Endothelial cell of umbilical vein (primary cell): ENCODE data around the gene LDLRAD4. TPM values are rescaled to one million over a fixed set of nuclear protein-coding genes. Genes with fewer than 3 reads are reported as not detected.

ENCODE experiments used
- BruUV-seq: library from RNA; stranded (reverse); fragments of 400-500 nt; replicated peaks from 2 replicates; lab custom pipeline; 2021; lab: Mats Ljungman, UMichigan
- CTCF ChIA-PET: fragments of 300-600, 350-600 bp; sonication (Branson Sonifier 250); formaldehyde crosslinking; loops from one replicate; lab custom pipeline; 2021; ENCODE audit warnings: antibody characterized with exemption, inconsistent platforms; lab: Charles Lee
- POLR2A ChIA-PET: fragments of 300-600, 350-600 bp; sonication (Branson Sonifier 250); formaldehyde crosslinking; loops from one replicate; lab custom pipeline; 2021; ENCODE audit warnings: antibody characterized with exemption, inconsistent platforms; lab: Charles Lee
- DNase-seq: peaks from one replicate; pipeline ENCODE4 v3.0.0-alpha.2; 2011; ENCODE audit warnings: low read depth, low spot score
- FAIRE-seq: peaks from 2 replicates; lab custom pipeline; 2011; peaks lifted over from hg19 to GRCh38; lab: Jason Lieb, UNC
- H2AFZ ChIP-seq: 2 replicates; pipeline ENCODE4 v1.6.0; 2012; ENCODE audit warnings: low read depth, low read length, control low read depth, inconsistent platforms
- H3K27ac ChIP-seq: 2 replicates; pipeline ENCODE4 v1.5.1; 2011; ENCODE audit warnings: low read depth, mild to moderate bottlenecking, control low read depth, low read length, moderate library complexity; ENCODE audit not compliant: insufficient read depth
- H3K27me3 ChIP-seq, 2 experiments: 2 replicates each; pipeline versions ENCODE4 v1.6.0 to v1.6.1; 2011; ENCODE audit warnings: low read length in 2 of 2, mixed read lengths in 1 of 2; ENCODE audit not compliant: control insufficient read depth in 2 of 2, insufficient read depth in 2 of 2
- H3K36me3 ChIP-seq, 2 experiments: 2 replicates in 1 of 2; 3 replicates in 1 of 2; pipeline ENCODE4 v1.5.1; 2011; ENCODE audit warnings: low read length in 2 of 2, mild to moderate bottlenecking in 1 of 2, moderate library complexity in 1 of 2; ENCODE audit not compliant: control insufficient read depth in 2 of 2, insufficient read depth in 2 of 2; ENCODE audit errors: extremely low read depth in 1 of 2
- H3K4me1 ChIP-seq: 3 replicates; pipeline ENCODE4 v1.5.1; 2011; ENCODE audit warnings: mild to moderate bottlenecking, low read length; ENCODE audit not compliant: control insufficient read depth, insufficient read depth; ENCODE audit errors: extremely low read depth
- H3K4me2 ChIP-seq: 2 replicates; pipeline ENCODE4 v1.6.1; 2011; ENCODE audit warnings: low read length, control low read depth, mixed read lengths; ENCODE audit not compliant: insufficient read depth
- H3K4me3 ChIP-seq, 3 experiments: fragments of 200-600 bp in 1 of 3; sonication (generic), shearing (Covaris generic) in 1 of 3; replicated peaks in 1 of 3; 2 replicates each; pipeline ENCODE4 v1.5.1; 2011 to 2016; ENCODE audit warnings: control low read depth in 3 of 3, low read length in 3 of 3, mild to moderate bottlenecking in 2 of 3, inconsistent platforms in 1 of 3, low read depth in 1 of 3, moderate library complexity in 1 of 3; ENCODE audit not compliant: insufficient read depth in 1 of 3
- H3K79me2 ChIP-seq: 2 replicates; pipeline ENCODE4 v1.6.0; 2012; ENCODE audit warnings: low read length, inconsistent platforms; ENCODE audit not compliant: control insufficient read depth, insufficient read depth
- H3K9ac ChIP-seq: replicated peaks from 2 replicates; pipeline ENCODE3; 2011; ENCODE audit warnings: low read length, control low read depth; ENCODE audit not compliant: insufficient read depth; ENCODE audit errors: extremely low read depth
- H3K9me1 ChIP-seq: replicated peaks from 3 replicates; pipeline ENCODE4 v1.6.0; 2011; ENCODE audit warnings: mild to moderate bottlenecking, low read length; ENCODE audit not compliant: control insufficient read depth, insufficient read depth; ENCODE audit errors: extremely low read depth
- H3K9me3 ChIP-seq: replicated peaks from 2 replicates; pipeline ENCODE4 v1.5.1; 2012; ENCODE audit warnings: low read length, inconsistent platforms; ENCODE audit not compliant: control insufficient read depth, insufficient read depth
- H4K20me1 ChIP-seq: replicated peaks from 2 replicates; pipeline ENCODE3; 2011; ENCODE audit warnings: mild to moderate bottlenecking, low read length; ENCODE audit not compliant: control insufficient read depth, insufficient read depth; ENCODE audit errors: extremely low read depth
- CTCF ChIP-seq, 2 donors: IDR thresholded peaks; 1 replicate in 1 of 2; 2 replicates in 1 of 2; pipeline ENCODE4 v1.5.1; 2011; ENCODE audit warnings: low read length in 2 of 2, mild to moderate bottlenecking in 2 of 2, moderate library complexity in 2 of 2, control low read depth in 1 of 2, inconsistent platforms in 1 of 2, low read depth in 1 of 2; ENCODE audit not compliant: insufficient read depth in 1 of 2; ENCODE audit errors: extremely low read depth in 1 of 2
- EZH2 ChIP-seq: IDR thresholded peaks from 2 replicates; pipeline ENCODE4 v1.6.1; 2012; ENCODE audit warnings: borderline replicate concordance, low read depth, mild to moderate bottlenecking, moderate library complexity, low read length, inconsistent platforms; ENCODE audit not compliant: severe bottlenecking
- FOS ChIP-seq: IDR thresholded peaks from 2 replicates; pipeline ENCODE4 v1.6.1; 2011; ENCODE audit warnings: mild to moderate bottlenecking, low read length, moderate library complexity, borderline replicate concordance; ENCODE audit not compliant: insufficient read depth
- GATA2 ChIP-seq: IDR thresholded peaks from 2 replicates; pipeline ENCODE4 v1.7.0; 2011; ENCODE audit warnings: low read depth, mild to moderate bottlenecking, moderate library complexity, mixed read lengths, low read length; ENCODE audit not compliant: insufficient read length, insufficient read depth
- JUN ChIP-seq: IDR thresholded peaks from 2 replicates; pipeline ENCODE4 v1.6.1; 2011; ENCODE audit warnings: borderline replicate concordance, low read depth; ENCODE audit not compliant: insufficient read length, insufficient read depth
- MYC ChIP-seq: IDR thresholded peaks from one replicate; pipeline ENCODE4 v1.6.1; 2011; ENCODE audit warnings: mild to moderate bottlenecking, low read depth, low read length
- POLR2A ChIP-seq: IDR thresholded peaks from 2 replicates; pipeline ENCODE4 v1.6.1; 2012; ENCODE audit warnings: low read depth, mild to moderate bottlenecking, control low read depth, low read length
- POLR2AphosphoS5 ChIP-seq: IDR thresholded peaks from 2 replicates; pipeline ENCODE4 v1.6.1; 2012; ENCODE audit warnings: low read depth, mild to moderate bottlenecking, control low read depth, low read length, moderate library complexity; ENCODE audit not compliant: insufficient read depth
- dilution Hi-C: fragments of 300-500 bp; cut with MboI; formaldehyde crosslinking; loops from one replicate; pipeline ENCODE4 v1.15.0; 2019; ENCODE audit warnings: low sequenced_read_pairs; ENCODE audit not compliant: extremely low pct_ligation_motif_present
- intact Hi-C: fragments of 100-400 bp; cut with micrococcal nuclease; formaldehyde crosslinking; loops from one replicate; pipeline ENCODE4 v1.10.0; 2022
- polyA plus RNA-seq, 4 experiments: library from polyadenylated mRNA; depleted of rRNA in 3 of 4; stranded (reverse) in 3 of 4; unstranded in 1 of 4; fragments of >200 nt; gene quantifications; 2 replicates each; pipeline versions ENCODE4 v1.2.1 to v1.2.3, GENCODE V29; 2011 to 2012; ENCODE audit warnings: missing spikeins in 1 of 4
- total RNA-seq: library from RNA; stranded (reverse); gene quantifications from 2 replicates; pipeline ENCODE4 v1.2.3, GENCODE V29; 2021
- TF ChIP-seq, protein P1 (sequence below): IDR thresholded peaks from 2 replicates; pipeline ENCODE4 v1.6.1; 2011; ENCODE audit not compliant: insufficient read depth, insufficient read length

LDLRAD4 gene
- total and polyA plus RNA-seq, 2 donors (not counting 3 experiments of a cell fraction or from before 2014, with no cell fraction given), result 5.2 to 6.5 TPM

- no peaks in the 10 kb centered on the region for H3K36me3 ChIP-seq
- no peak overlapping the region for H3K4me2 ChIP-seq
- no peaks in the 10 kb centered on the region for H3K9me1 ChIP-seq
- POLR2A ChIA-PET, result no interaction called here
- H3K9ac ChIP-seq, result no peak overlapping the region
- no peak overlapping the region for H2AFZ ChIP-seq
- dilution Hi-C loops, result no loop called here
- BruUV-seq, result no TSS peak
- H4K20me1 ChIP-seq, result no peaks in the 10 kb centered on the region
- no peaks in the 10 kb centered on the region for H3K4me1 ChIP-seq
- H3K9me3 ChIP-seq, result no peaks in the 10 kb centered on the region
- DNase-seq (no peak), FAIRE-seq (no peak)
- no peaks in the 10 kb centered on the region for H3K79me2 ChIP-seq
- H3K27ac ChIP-seq, result no peak overlapping the region
- intact Hi-C loops, result loop anchor here (5.0 kb wide), 1 partner anchor 49 kb away; no protein-coding TSS in a partner anchor
- H3K27me3 ChIP-seq, result peaks cover 7 to 13% of the 10 kb centered on the region in 2 experiments
- CTCF ChIA-PET, result no interaction called here
- H3K4me3 ChIP-seq, result no peak overlapping the region
- TF ChIP-seq, protein P1, sequence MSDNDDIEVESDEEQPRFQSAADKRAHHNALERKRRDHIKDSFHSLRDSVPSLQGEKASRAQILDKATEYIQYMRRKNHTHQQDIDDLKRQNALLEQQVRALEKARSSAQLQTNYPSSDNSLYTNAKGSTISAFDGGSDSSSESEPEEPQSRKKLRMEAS, result no peak
- no peak for TF ChIP-seq CTCF (IDR thresholded peaks at IDR 0.05; ENCODE audit: extremely low read depth in 1 of 2, insufficient read depth in 1 of 2, low read depth in 1 of 2, low read length in 2 of 2)
- TF ChIP-seq MYC, result no peak
- no peak for TF ChIP-seq POLR2AphosphoS5
- TF ChIP-seq POLR2A, result no peak
- TF ChIP-seq EZH2, result no peak
- TF ChIP-seq JUN, result no peak
- TF ChIP-seq FOS, result no peak
- TF ChIP-seq GATA2, result no peak
These were observed 65.2 kb downstream of the LDLRAD4 start for GRCh38 chr18:13283746-13284145.
